HepG2 (cell line): ENCODE data around the gene FGF2. TPM values are rescaled to one million over a fixed set of nuclear protein-coding genes. Genes with fewer than 3 reads are reported as not detected.

Source experiments
- ATF1 ChIP-seq: IDR thresholded peaks from 2 replicates; pipeline ENCODE4 v1.6.1; 2016; ENCODE audit warnings: mild to moderate bottlenecking, control low read depth
- ELK4 ChIP-seq: sonication (generic); formaldehyde crosslinking; IDR thresholded peaks from 2 replicates; pipeline ENCODE4 v1.9.0; 2021; ENCODE audit warnings: missing genetic modification reagents, borderline replicate concordance
- HDAC6 ChIP-seq: fragments of 200-600 bp; sonication (generic); IDR thresholded peaks from 2 replicates; pipeline ENCODE4 v1.7.0; 2017; ENCODE audit warnings: mild to moderate bottlenecking, antibody characterized with exemption, low read length, low read depth
- IKZF1 ChIP-seq: fragments of 450-650 bp; IDR thresholded peaks from 2 replicates; pipeline ENCODE4 v1.7.1; 2016
- IKZF4 ChIP-seq: sonication (generic); formaldehyde crosslinking; IDR thresholded peaks from 2 replicates; pipeline ENCODE4 v1.5.1; 2020; ENCODE audit warnings: borderline replicate concordance, mild to moderate bottlenecking, low read depth, missing genetic modification reagents; ENCODE audit errors: not compliant biosample characterization
- KDM5B ChIP-seq: sonication (generic); formaldehyde crosslinking; IDR thresholded peaks from 2 replicates; pipeline ENCODE4 v1.4.0; 2020; ENCODE audit warnings: missing genetic modification reagents, mild to moderate bottlenecking, borderline replicate concordance
- KLF13 ChIP-seq: sonication (generic); formaldehyde crosslinking; IDR thresholded peaks from 2 replicates; pipeline ENCODE4 v1.4.0; 2020; ENCODE audit warnings: mild to moderate bottlenecking, missing genetic modification reagents
- LCORL ChIP-seq, 2 experiments: fragments of 450-650 bp in 1 of 2; sonication (generic) in 1 of 2; formaldehyde crosslinking in 1 of 2; IDR thresholded peaks; 2 replicates each; pipeline versions ENCODE4 v1.5.0 to v1.6.1; 2017 to 2020; ENCODE audit warnings: antibody characterized with exemption in 1 of 2, missing genetic modification reagents in 1 of 2
- MBNL3 ChIP-seq: fragments of 250-450 bp; sonication (Bioruptor Pico); conservative IDR thresholded peaks from 2 replicates; pipeline ENCODE4 v1.8.0; 2022; ENCODE audit warnings: mild to moderate bottlenecking, inconsistent platforms
- MZF1 ChIP-seq: sonication (generic); formaldehyde crosslinking; IDR thresholded peaks from 2 replicates; pipeline ENCODE4 v1.8.1; 2023; ENCODE audit warnings: mild to moderate bottlenecking, missing genetic modification reagents, borderline replicate concordance
- REXO4 ChIP-seq: sonication (generic); formaldehyde crosslinking; IDR thresholded peaks from 2 replicates; pipeline ENCODE4 v1.8.0; 2022; ENCODE audit warnings: missing genetic modification reagents, mild to moderate bottlenecking, borderline replicate concordance
- SETDB1 ChIP-seq: sonication (generic); formaldehyde crosslinking; IDR thresholded peaks from 2 replicates; pipeline ENCODE4 v1.5.1; 2020; ENCODE audit warnings: missing genetic modification reagents, mild to moderate bottlenecking, borderline replicate concordance
- UBTF ChIP-seq: sonication (generic); formaldehyde crosslinking; IDR thresholded peaks from 2 replicates; pipeline ENCODE4 v1.4.0; 2020; ENCODE audit warnings: mild to moderate bottlenecking, missing genetic modification reagents
- ZFAT ChIP-seq: sonication (generic); formaldehyde crosslinking; conservative IDR thresholded peaks from 2 replicates; pipeline ENCODE4 v1.8.1; 2023; ENCODE audit warnings: missing genetic modification reagents, inconsistent platforms
- ZFY ChIP-seq: sonication (generic); formaldehyde crosslinking; IDR thresholded peaks from 2 replicates; pipeline ENCODE4 v1.4.0; 2020; ENCODE audit warnings: missing genetic modification reagents
- ZNF205 ChIP-seq: IDR thresholded peaks from 2 replicates; pipeline ENCODE4 v1.6.1; 2018; ENCODE audit warnings: missing biosample characterization, missing genetic modification reagents
- ZNF562 ChIP-seq: sonication (generic); formaldehyde crosslinking; IDR thresholded peaks from 2 replicates; pipeline ENCODE4 v1.8.0; 2022; ENCODE audit warnings: missing genetic modification reagents, borderline replicate concordance
- ZNF567 ChIP-seq: sonication (generic); formaldehyde crosslinking; IDR thresholded peaks from 2 replicates; pipeline ENCODE4 v1.8.1; 2023; ENCODE audit warnings: mild to moderate bottlenecking, missing genetic modification reagents, borderline replicate concordance
- ZNF629 ChIP-seq: sonication (generic); formaldehyde crosslinking; conservative IDR thresholded peaks from 2 replicates; pipeline ENCODE4 v1.5.0; 2020; ENCODE audit warnings: missing genetic modification reagents
- ZNF704 ChIP-seq: sonication (generic); formaldehyde crosslinking; IDR thresholded peaks from 2 replicates; pipeline ENCODE4 v1.8.1; 2023; ENCODE audit warnings: mild to moderate bottlenecking, inconsistent platforms, moderate library complexity, missing genetic modification reagents, borderline replicate concordance
- ZUFSP ChIP-seq: sonication (generic); formaldehyde crosslinking; IDR thresholded peaks from 2 replicates; pipeline ENCODE4 v1.9.0; 2021; ENCODE audit warnings: missing genetic modification reagents, mild to moderate bottlenecking, borderline replicate concordance
- polyA plus RNA-seq, 8 experiments: library from polyadenylated mRNA; depleted of rRNA in 3 of 8; stranded (reverse) in 7 of 8; unstranded in 1 of 8; fragments of >200 nt; fragmentation: Illumina TruSeq in 4 of 8; extraction: Trizol in 4 of 8; gene quantifications; 2 replicates each; pipeline versions ENCODE4 v1.2.1 to v1.2.3, GENCODE V29; 2011 to 2016; ENCODE audit warnings: low read depth in 4 of 8, missing spikeins in 1 of 8, mixed read lengths in 1 of 8; ENCODE audit not compliant: insufficient read depth in 1 of 8
- total RNA-seq, 5 experiments: library from RNA; depleted of rRNA; stranded (reverse); fragments of >200 nt; fragmentation: Illumina TruSeq; extraction: Trizol; gene quantifications; 2 replicates each; pipeline ENCODE4 v1.2.3, GENCODE V29; 2016; ENCODE audit warnings: low read depth in 1 of 5

The FGF2 gene
- total and polyA plus RNA-seq, 2 of the 13 experiments (the other 11 are each of a cell fraction or from before 2014, with no cell fraction given) = 0.01 to 0.02 TPM

- TF ChIP-seq REXO4 (no peak), ATF1 (no peak), MBNL3 (CRISPR knock-in tag) (no peak), ZNF562 (CRISPR knock-in tag) (no peak), ZNF205 (CRISPR knock-in tag) (no peak), ZFY (CRISPR knock-in tag) (peak; percentile 90), ZNF629 (0 out of 2 replicates have a peak, but pooled peaks have one; percentile 14), UBTF (peak; percentile 98), MZF1 (CRISPR knock-in tag) (no peak; the same call in 1 of the 2 replicates), SETDB1 (no peak), IKZF4 (CRISPR knock-in tag) (no peak), ZNF567 (CRISPR knock-in tag) (no peak), KDM5B (CRISPR knock-in tag) (peak; percentile 56; the same call in 1 of the 2 replicates), LCORL (IDR thresholded peaks at IDR 0.05) (no peak), LCORL (CRISPR knock-in tag; IDR thresholded peaks at IDR 0.05) (peak; percentile 25; the same call in 1 of the 2 replicates), ZFAT (CRISPR knock-in tag) (0 out of 2 replicates have a peak, but pooled peaks have one; percentile 24), ZNF704 (CRISPR knock-in tag) (no peak; the same call in 1 of the 2 replicates), IKZF1 (no peak), ELK4 (CRISPR knock-in tag) (no peak), HDAC6 (no peak), KLF13 (no peak), ZUFSP (CRISPR knock-in tag) (no peak)
These were observed 95.6 kb downstream of the FGF2 start, which contains the start of gene NUDT6 (continued) for GRCh38 chr4:122921971-122922876.
